Activated CD4-positive, alpha-beta T cell treated with anti-CD3 and anti-CD28 coated beads for 1 hour (primary cell): ENCODE data around the gene ATG5.

Source experiments
- DNase-seq: peaks from one replicate; pipeline ENCODE4 v3.0.0-alpha.2; 2020

Gene ATG5

GRCh38 chr6:106216527-106216926, 109.0 kb downstream of the ATG5 start:
- no peak for DNase-seq

- DNase-seq = no peak
These were observed 110.0 kb downstream of the ATG5 start for GRCh38 chr6:106215608-106216007.

- no peak for DNase-seq
These were observed 111.0 kb downstream of the ATG5 start for GRCh38 chr6:106214531-106214930.

- DNase-seq = no peak
These were observed 111.8 kb downstream of the ATG5 start for GRCh38 chr6:106213660-106214289.

- no peak for DNase-seq
These were observed 113.0 kb downstream of the ATG5 start for GRCh38 chr6:106212576-106212975.

GRCh38 chr6:106206905-106207304, 118.7 kb downstream of the ATG5 start:
- DNase-seq = no peak

- no peak for DNase-seq
These were observed 120.6 kb downstream of the ATG5 start for GRCh38 chr6:106204961-106205360.

GRCh38 chr6:106199998-106200397, 125.6 kb downstream of the ATG5 start:
- no peak for DNase-seq

- DNase-seq = no peak
These were observed 126.2 kb downstream of the ATG5 start for GRCh38 chr6:106199331-106199730.

GRCh38 chr6:106197441-106197840, 128.1 kb downstream of the ATG5 start:
- DNase-seq = no peak

GRCh38 chr6:106194949-106195921, 130.3 kb downstream of the ATG5 start:
- no peak for DNase-seq

GRCh38 chr6:106192824-106193223, 132.7 kb downstream of the ATG5 start:
- no peak for DNase-seq

GRCh38 chr6:106188104-106188794, 137.3 kb downstream of the ATG5 start:
- DNase-seq = no peak

- no peak for DNase-seq
These were observed 138.1 kb downstream of the ATG5 start for GRCh38 chr6:106187424-106187982.

GRCh38 chr6:106186714-106187113, 138.8 kb downstream of the ATG5 start:
- no peak for DNase-seq

- DNase-seq = no peak
These were observed 139.4 kb downstream of the ATG5 start for GRCh38 chr6:106186172-106186571.

GRCh38 chr6:106185615-106186014, 139.9 kb downstream of the ATG5 start:
- no peak for DNase-seq

GRCh38 chr6:106184629-106185028, 140.9 kb downstream of the ATG5 start:
- no peak for DNase-seq

- no peak for DNase-seq
These were observed 142.1 kb downstream of the ATG5 start for GRCh38 chr6:106183430-106183829.

GRCh38 chr6:106182455-106182854, 143.1 kb downstream of the ATG5 start:
- DNase-seq = no peak

GRCh38 chr6:106181664-106182418, 143.7 kb downstream of the ATG5 start:
- DNase-seq = no peak

- DNase-seq = no peak
These were observed 145.4 kb downstream of the ATG5 start for GRCh38 chr6:106180208-106180607.
